Right atrium auricular region (tissue), 2 donors: ENCODE measurements around the gene CCDC198. TPM values are rescaled to one million over a fixed set of nuclear protein-coding genes. Genes with fewer than 3 reads are reported as not detected.

Experiments
- DNase-seq: peaks from one replicate; pipeline ENCODE4 v3.0.0-alpha.2; 2019; ENCODE audit warnings: low spot score
- H3K27ac ChIP-seq, 2 donors: fragments of 200-600 bp; sonication (generic); 1 replicate in 1 of 2; 2 replicates in 1 of 2; pipeline ENCODE4 v1.5.1; 2016 to 2019
- H3K27me3 ChIP-seq, 2 donors: fragments of 200-600 bp; sonication (generic); one replicate each; pipeline versions ENCODE4 v1.5.1 to v1.6.0; 2017 to 2019
- H3K36me3 ChIP-seq: fragments of 200-600 bp; sonication (generic); one replicate; pipeline ENCODE4 v1.5.1; 2016
- H3K4me1 ChIP-seq, 2 donors: fragments of 200-600 bp; sonication (generic); one replicate each; pipeline versions ENCODE4 v1.5.1 to v1.6.0; 2017 to 2019
- H3K4me3 ChIP-seq, 2 donors: fragments of 200-600 bp; sonication (generic); 1 replicate in 1 of 2; 2 replicates in 1 of 2; pipeline ENCODE4 v1.5.1; 2017 to 2019; ENCODE audit warnings: mild to moderate bottlenecking in 1 of 2, moderate library complexity in 1 of 2
- H3K9me3 ChIP-seq, 2 donors: fragments of 200-600 bp; sonication (generic); one replicate each; pipeline ENCODE4 v1.5.1; 2019
- total RNA-seq, 2 donors: library from RNA; depleted of rRNA; stranded (reverse); fragments of >200 nt; gene quantifications; one replicate each; pipeline ENCODE4 v1.1.0, GENCODE V29; 2016
- TF ChIP-seq, protein P1 (sequence below), 2 donors: fragments of 200-600 bp; sonication (generic); IDR thresholded peaks; one replicate each; pipeline ENCODE4 v1.5.1; 2019; ENCODE audit warnings: antibody characterized with exemption in 2 of 2

Gene CCDC198
- total RNA-seq, 2 donors from 2014 or later: not detected

DNA sequence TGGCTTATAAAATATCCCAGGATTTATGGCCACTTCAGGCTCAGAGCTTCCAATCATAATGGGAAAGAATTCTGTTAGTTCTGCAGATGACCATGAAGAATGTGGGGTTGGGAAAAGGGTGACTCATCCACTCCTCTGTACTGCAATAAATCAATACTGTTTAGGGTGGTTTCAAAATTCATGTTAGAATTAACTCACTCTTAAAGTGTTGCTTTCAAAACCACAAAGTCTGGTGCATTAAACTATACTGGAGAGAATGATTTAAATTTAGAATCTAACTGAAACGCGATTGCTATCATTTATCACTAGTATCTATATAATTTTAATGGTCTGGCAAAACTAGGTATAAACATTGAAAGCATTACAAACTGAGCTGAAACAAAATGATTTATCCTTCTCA, 798 bp downstream of the CCDC198 start:
- no peaks in the 10 kb centered on the region for H3K36me3 ChIP-seq
- no peak overlapping the region for H3K4me3 ChIP-seq
- no peaks in the 10 kb centered on the region for H3K9me3 ChIP-seq
- no peaks in the 10 kb centered on the region for H3K27me3 ChIP-seq
- TF ChIP-seq, protein P1, sequence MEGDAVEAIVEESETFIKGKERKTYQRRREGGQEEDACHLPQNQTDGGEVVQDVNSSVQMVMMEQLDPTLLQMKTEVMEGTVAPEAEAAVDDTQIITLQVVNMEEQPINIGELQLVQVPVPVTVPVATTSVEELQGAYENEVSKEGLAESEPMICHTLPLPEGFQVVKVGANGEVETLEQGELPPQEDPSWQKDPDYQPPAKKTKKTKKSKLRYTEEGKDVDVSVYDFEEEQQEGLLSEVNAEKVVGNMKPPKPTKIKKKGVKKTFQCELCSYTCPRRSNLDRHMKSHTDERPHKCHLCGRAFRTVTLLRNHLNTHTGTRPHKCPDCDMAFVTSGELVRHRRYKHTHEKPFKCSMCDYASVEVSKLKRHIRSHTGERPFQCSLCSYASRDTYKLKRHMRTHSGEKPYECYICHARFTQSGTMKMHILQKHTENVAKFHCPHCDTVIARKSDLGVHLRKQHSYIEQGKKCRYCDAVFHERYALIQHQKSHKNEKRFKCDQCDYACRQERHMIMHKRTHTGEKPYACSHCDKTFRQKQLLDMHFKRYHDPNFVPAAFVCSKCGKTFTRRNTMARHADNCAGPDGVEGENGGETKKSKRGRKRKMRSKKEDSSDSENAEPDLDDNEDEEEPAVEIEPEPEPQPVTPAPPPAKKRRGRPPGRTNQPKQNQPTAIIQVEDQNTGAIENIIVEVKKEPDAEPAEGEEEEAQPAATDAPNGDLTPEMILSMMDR (IDR thresholded peaks at IDR 0.05): no peak
- peaks cover 0 to 3% of the 10 kb centered on the region in 2 donors for H3K4me1 ChIP-seq
- no peak overlapping the region for H3K27ac ChIP-seq
- DNase-seq: no peak

DNA sequence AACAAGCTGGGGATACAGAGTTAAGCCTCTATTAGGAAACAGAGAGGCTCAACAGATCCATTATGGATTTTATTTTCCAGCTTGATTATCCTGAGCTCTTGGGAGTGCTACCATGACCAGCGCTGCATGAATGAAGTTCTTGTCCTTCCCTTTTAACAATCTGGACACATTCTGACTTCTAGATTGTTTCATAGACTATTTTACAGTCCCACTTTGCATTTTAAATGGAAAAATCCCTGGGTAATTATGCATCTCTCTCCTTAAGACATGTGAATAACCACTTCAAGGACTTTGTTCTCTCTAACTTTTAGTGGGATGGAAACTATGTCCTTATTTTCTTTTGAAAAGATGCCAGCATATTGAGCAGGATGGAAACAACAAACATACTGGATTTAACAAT, 2.0 kb downstream of the CCDC198 start:
- no peaks in the 10 kb centered on the region for H3K36me3 ChIP-seq
- H3K4me3 ChIP-seq: no peak overlapping the region
- H3K4me1 ChIP-seq: peaks cover 0 to 13% of the 10 kb centered on the region in 2 donors
- H3K27me3 ChIP-seq: no peaks in the 10 kb centered on the region
- DNase-seq: no peak
- TF ChIP-seq, protein P1 (IDR thresholded peaks at IDR 0.05): no peak
- no peaks in the 10 kb centered on the region for H3K9me3 ChIP-seq
- H3K27ac ChIP-seq: no peak overlapping the region

DNA sequence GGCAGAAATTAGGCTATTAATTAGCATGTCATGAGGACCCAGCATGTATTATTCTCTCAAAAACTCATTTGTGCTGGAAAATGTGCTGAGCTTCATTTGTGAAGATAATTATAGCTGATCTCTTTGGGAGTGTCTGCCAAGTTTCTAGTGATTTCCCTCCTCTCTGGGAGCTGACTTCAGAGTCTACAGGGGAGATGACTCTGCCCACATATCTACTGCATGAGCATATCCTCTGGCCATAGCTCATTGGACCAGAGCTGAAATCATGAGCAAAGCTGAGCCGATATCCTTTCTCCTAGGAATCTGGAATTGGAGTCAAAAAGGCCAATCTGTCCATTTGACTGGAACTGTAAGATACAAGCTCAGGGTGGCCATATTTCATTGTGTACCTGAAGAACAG, 5.9 kb downstream of the CCDC198 start:
- H3K9me3 ChIP-seq: no peaks in the 10 kb centered on the region

DNA sequence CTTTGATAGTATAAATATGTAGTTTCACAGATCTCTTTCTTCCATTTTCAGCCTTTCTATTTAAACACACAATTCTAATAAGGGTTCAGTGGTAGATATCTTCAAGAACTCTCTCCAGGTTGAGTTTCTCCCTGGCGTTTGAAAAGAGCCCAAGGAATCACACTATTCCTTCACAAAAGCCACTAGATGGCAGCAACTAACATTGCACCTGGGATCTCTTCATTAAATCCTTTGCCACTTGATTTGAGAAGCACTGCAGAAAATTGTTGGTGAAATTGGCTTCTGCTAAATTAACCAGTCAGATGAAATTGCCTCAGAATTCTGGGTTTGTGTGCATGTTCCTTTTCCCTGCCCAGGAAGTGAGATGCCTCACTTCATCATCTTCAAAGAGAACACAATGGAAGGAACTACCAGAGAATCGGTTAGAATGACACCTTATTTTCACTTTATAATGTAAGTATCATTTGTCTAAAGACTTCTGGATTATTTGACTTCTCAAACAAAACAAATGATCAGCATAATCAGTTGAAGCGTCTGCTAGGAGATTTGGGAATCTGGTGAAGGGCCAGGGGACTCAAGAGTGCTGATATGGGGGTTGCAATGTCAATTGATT, 6.8 kb downstream of the CCDC198 start:
- H3K4me3 ChIP-seq: no peak overlapping the region
- no peaks in the 10 kb centered on the region for H3K36me3 ChIP-seq
- no peak overlapping the region for H3K27ac ChIP-seq
- peaks cover 0 to 13% of the 10 kb centered on the region in 2 donors for H3K4me1 ChIP-seq
- no peaks in the 10 kb centered on the region for H3K9me3 ChIP-seq
- no peaks in the 10 kb centered on the region for H3K27me3 ChIP-seq
- no peak for DNase-seq
- TF ChIP-seq, protein P1 (IDR thresholded peaks at IDR 0.05): peak; percentile 53 to 72

More for the DNA sequence above, 5.9 kb downstream of the CCDC198 start:
- Histone ChIP-seq H3K27me3 (no peaks in the 10 kb centered on the region), H3K27ac (no peak overlapping the region), H3K4me1 (peaks cover 0 to 13% of the 10 kb centered on the region in 2 donors), H3K36me3 (no peaks in the 10 kb centered on the region), H3K4me3 (no peak overlapping the region)
- TF ChIP-seq, protein P1 (IDR thresholded peaks at IDR 0.05): no peak
- no peak for DNase-seq

DNA sequence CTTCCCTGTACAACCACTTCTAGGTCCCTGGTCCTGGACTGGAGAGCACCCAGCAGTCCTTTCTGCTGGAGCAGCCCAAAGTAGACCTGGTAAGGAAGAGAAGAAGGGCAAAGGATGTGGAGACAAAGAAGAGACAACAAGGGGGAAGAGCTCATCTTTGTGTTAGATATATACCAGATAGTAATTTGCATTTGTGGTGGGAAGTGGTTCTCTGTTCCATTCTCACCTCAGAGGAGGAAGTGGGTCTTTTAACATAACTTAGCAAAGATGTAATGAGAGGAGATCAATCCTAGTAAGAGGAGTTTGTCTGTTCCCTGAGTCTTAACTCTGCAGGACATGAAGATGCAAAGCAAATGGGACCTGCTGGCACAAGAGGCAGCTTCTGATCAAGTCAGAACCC, 8.0 kb downstream of the CCDC198 start:
- TF ChIP-seq, protein P1 (IDR thresholded peaks at IDR 0.05): no peak
- DNase-seq: no peak
- no peaks in the 10 kb centered on the region for H3K9me3 ChIP-seq

DNA sequence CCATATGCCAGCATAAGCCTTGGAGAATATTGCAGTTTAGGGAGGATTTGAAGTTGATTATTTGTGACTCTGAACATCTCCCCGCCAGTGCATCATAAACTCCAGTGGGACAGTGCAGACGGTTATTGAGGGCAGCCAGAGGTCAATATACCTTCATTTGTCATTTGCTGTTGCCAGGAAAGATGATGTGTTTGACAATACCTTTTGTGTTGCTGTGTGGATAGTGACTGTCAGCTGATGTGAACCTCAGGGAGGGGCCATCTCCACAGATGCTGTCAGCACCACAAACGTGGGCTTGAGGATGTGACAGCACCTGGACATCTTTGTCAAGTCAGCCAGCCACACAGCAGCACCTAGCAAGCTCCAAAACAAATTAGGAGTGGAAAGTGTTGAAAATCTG, 11.5 kb downstream of the CCDC198 start:
- H3K9me3 ChIP-seq: no peaks in the 10 kb centered on the region
- DNase-seq: no peak
- no peaks in the 10 kb centered on the region for H3K27me3 ChIP-seq
- TF ChIP-seq, protein P1 (IDR thresholded peaks at IDR 0.05): no peak
- H3K4me1 ChIP-seq: peaks cover 0 to 2% of the 10 kb centered on the region in 2 donors
- H3K4me3 ChIP-seq: no peak overlapping the region
- H3K27ac ChIP-seq: no peak overlapping the region
- no peaks in the 10 kb centered on the region for H3K36me3 ChIP-seq

More for the DNA sequence above, 8.0 kb downstream of the CCDC198 start:
- no peaks in the 10 kb centered on the region for H3K36me3 ChIP-seq
- H3K27me3 ChIP-seq: no peaks in the 10 kb centered on the region
- H3K4me3 ChIP-seq: no peak overlapping the region
- peaks cover 0 to 13% of the 10 kb centered on the region in 2 donors for H3K4me1 ChIP-seq
- H3K27ac ChIP-seq: no peak overlapping the region
